NCI-H146 (cell line): ENCODE measurements around the gene ABCC9.

Source experiments
- DNase-seq: peaks from one replicate; lab custom pipeline; 2025; lab: John Stamatoyannopoulos, UW

Gene ABCC9

GRCh38 chr12:21877293-21877982, 63.8 kb downstream of the ABCC9 start:
- no peak for DNase-seq

- DNase-seq, result no peak
These were observed 75.4 kb downstream of the ABCC9 start for GRCh38 chr12:21865846-21866245.

GRCh38 chr12:21860534-21860933, 80.7 kb downstream of the ABCC9 start:
- DNase-seq, result no peak

DNA sequence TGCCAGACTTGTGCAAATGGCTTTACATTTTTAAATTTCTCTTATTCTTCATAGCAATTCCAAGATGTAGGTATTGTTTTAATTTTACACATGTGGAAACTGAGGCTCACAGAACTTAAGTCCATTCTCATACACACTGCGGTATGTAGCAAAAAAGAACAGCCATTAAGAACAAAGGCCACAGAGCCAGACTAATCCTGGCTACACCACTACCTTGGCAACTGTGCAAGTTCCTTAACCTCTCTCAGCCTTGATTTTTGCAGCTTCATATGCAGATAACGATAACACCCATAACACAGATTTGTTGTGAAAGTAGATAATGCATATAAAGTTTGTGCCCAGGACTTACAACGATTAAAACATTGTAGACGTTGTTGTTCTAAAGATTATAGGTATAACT, 81.1 kb downstream of the ABCC9 start:
- no peak for DNase-seq

DNA sequence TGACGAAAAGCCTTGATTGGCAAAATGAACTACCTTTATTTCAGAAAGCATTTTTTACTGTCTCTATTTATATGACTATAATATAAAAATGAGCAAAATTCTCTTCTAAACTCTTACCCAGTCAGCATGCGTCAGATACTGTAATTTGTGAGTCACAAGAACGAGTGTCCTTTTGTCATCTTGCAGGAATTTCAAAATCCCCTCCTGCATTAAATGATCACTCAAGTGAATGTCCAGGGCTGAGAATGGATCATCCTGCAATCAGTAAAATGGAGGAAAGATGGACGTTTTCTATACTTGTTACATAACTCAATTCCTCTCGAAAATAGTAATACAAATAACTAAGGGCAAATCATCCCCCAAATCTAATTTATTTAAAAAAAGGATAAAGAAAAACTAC, 89.0 kb downstream of the ABCC9 start:
- no peak for DNase-seq

GRCh38 chr12:21851151-21851550, 90.1 kb downstream of the ABCC9 start:
- no peak for DNase-seq

DNA sequence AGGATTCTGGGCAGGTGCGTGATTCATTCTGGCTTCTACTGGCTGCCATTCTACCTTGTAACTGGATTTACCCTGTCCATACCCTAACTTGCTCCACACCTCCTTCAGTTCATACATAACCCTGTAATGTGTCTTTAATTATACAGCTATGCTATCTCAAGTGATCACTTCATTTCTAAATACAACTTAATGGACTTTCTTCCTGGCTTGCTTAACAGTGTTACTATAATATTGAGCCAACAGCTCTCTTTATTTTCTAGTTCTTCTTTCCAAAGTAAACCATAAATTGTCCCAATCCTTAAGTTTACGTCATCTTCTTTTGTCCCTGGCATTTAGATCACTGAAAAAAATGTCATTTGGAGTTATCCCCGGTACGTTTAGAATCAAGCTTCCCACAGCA, 90.8 kb downstream of the ABCC9 start:
- no peak for DNase-seq

- DNase-seq, result no peak
These were observed 91.3 kb downstream of the ABCC9 start for GRCh38 chr12:21849878-21850277.

DNA sequence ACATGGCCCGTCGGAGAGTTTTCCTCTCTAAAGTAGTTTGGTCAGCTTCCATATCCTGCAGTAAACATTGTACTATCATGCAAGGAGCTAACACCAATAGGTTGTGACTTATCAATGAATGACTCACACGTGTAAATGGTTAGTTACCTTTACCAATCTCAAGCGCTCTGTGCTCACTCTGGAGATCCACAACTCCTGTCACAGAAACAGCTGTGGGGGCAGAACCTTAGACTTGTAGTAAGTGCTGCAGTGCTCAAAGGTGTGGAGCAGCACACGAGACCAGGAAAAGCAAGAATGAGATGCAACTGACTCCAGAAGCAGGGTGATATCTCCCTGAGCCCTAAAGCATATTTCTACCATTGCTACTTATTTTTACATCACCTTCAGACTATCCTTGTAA, 93.0 kb downstream of the ABCC9 start:
- no peak for DNase-seq

GRCh38 chr12:21843795-21844194, 97.4 kb downstream of the ABCC9 start:
- no peak for DNase-seq

DNA sequence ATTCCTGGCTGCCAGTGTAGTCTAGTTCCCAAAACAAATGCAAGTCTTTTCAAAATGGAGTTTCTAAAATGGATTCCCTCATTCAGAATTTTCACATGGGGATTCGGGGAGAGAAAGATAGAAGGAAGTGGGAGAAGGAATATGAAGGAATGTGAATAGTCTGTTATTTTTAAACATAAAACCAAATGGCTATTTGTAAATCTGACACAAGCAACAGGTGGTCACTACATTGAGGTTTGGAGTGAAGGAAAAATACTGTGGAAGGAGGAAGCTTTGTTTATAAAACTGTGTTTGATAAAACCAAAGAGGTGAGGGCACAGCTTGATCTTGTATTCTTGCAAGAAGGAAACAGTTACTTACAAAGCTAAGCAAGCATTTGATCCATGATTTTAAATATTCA, 101.5 kb downstream of the ABCC9 start:
- DNase-seq, result no peak

- DNase-seq, result no peak
These were observed 103.4 kb downstream of the ABCC9 start for GRCh38 chr12:21837847-21838246.

- no peak for DNase-seq
These were observed 109.4 kb downstream of the ABCC9 start for GRCh38 chr12:21831791-21832344.

DNA sequence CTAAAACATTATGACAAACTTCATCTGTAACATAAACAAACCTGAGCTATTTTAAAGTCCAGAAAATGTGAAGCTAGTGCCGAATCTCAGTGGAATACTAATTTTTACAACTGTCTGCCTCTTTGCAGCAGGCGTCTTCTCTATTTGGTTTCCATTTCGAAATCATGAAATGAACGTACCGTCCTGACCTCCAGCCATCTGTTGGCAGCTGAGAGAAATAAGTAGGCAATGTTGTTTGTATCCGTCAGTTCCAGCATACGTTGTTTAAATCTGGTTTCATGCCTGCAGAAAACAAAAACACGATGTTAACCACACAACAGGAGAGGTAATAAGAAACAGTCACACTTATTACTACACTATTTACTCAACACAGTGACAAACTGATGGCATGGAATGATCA, 112.4 kb downstream of the ABCC9 start:
- no peak for DNase-seq

DNA sequence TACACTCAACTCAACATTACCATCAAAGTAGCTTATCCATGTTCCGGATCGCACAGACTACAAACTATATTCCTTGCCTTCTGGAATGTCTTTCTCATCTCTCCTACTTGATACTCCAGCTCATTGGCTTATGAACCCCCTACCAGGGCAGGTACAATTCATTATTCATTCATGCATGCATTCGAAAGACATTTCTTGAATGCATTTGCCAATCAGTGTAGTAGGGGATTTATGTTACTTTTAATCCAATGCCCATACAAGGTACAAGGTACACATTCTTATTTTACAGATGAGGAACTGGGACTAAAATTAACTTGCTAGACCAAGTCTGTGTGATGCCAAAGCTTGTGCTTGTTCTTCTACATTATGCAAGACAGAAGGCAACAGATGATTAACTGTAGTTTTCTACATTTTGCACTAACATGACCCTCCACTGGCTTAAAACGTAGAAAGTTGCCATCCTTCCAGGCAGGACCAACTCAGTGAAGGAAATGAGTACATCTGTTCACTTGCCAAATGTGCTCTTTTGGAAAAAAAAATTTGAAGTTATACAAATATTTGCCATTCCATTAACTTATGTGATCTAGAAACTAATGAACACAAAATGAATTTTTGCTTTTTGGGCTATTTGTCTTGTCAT, 113.0 kb downstream of the ABCC9 start:
- DNase-seq, result no peak

DNA sequence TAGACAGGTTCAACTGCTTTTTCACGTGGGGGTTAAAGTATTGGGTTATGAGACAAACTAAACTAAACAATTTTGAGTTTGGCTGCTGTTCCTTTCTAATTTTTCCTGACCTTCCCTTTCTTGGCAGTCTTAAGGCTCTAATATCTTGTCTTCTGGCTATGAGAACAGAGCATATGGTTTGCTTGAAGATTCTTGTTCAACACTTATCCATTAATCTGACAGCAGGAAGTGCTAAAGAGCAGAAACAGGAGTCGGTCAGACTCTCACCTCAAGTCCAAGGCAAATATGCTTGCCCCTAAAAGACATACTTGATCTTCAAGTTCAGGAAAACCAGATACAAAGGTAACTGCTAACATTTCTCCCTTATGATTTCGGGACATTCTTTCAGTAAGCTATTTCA, 114.1 kb downstream of the ABCC9 start:
- DNase-seq, result no peak

DNA sequence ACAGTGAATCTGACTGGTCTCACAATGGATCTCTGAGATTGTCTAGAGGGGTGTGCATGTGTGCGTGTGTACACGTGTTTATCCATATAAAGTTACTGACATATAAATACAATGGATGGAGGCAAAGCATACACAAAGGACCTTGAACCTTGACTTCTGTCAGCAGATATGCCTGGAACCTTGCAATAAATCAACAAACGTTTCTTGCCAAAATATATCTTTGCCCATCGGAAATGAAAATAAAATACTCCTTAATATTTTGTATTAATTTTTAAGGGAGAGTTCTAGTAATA, 114.7 kb downstream of the ABCC9 start:
- DNase-seq, result no peak

- no peak for DNase-seq
These were observed 115.2 kb downstream of the ABCC9 start for GRCh38 chr12:21825886-21826617.

- no peak for DNase-seq
These were observed 117.6 kb downstream of the ABCC9 start for GRCh38 chr12:21823581-21823980.

DNA sequence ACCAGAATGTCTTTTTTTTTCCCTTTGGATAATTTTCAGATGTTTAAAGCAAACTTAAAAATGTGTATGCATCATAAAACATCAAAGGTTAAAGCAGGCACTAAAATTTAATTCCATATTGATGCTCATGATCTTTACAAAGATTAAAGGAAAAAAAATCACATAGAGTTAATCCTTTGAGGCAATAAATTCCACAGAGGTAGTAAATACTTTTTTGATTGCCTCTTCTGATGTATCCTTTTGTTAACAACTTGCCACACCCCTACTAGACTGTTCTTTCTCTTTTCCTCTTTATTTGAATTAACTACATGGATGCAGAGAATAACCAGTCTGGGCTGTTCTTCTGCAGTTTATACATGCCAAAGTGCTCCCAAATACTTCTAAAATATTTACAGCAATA, 121.5 kb downstream of the ABCC9 start:
- DNase-seq, result no peak

DNA sequence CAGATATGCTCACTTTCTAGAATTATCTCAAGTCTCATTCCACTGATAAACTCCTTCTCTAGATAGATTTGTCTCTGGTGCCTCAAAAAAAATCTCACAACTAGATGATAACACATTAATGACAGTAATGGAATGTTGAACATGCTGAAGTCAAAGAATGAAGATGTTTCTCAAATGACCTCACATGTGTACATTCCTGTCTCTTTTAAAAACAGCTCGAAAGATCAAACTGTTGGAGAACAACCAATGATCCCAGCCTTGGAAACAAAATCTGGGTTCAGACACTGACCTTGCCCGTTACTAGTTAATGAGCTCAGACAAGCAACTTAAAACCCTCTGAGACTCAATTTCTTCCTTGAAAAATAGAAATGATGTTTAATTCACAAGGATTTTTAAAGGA, 122.0 kb downstream of the ABCC9 start:
- DNase-seq, result no peak

DNA sequence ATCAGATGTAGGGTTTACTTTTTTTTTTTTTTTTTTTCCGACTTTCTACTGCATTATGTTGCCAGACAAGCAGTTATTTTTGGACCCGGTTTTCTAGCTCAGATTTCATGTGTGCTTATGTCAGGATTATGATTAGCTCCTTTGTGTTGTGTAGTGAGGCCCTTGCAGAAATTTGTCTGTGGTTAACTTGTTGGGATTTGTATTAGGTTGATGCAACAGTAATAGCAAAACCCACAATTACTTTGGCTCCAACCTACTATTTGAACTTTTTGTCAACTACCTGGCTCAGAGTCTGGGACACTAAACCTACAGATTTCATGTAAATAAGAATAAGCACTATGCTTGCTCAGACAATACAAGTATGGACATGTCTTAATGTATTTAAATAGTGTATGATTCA, 122.6 kb downstream of the ABCC9 start:
- no peak for DNase-seq

DNA sequence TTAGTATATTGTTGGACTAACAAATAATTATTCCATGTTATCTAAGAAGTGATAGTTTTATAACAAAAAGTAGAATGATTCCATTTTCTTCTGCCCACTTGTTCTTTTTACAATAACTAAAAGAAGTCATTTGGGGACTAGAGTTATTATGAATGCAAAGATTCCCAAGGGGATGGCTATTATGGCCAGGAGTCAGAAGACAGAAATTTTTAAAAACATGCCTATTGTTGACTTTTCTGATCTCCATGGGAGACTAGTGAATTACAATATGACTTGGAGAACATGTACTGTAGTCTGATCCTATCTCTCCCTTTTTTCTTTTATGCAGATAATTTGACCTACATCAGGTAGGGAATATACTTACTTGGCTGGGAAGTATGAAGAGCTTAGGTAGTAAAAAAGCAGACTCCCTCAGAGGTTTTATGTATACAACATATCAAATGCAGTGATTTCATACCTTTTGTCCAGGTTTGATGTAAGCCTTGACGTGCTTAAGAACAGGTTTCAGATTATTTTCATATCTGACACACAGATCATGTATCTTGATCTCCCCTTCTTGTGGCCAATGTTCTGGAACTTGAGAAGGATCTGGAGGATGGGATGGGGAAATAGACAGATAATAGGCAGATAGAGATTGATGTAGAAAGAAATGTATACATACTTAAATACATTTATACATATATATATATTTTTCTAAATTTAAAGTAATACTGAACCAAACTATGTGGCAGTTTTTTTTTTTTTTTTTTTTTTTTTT, 125.7 kb downstream of the ABCC9 start:
- DNase-seq, result no peak
